Frontal cortex (tissue), 4 donors: ENCODE data around the gene NUP133. TPM values are rescaled to one million over a fixed set of nuclear protein-coding genes. Genes with fewer than 3 reads are reported as not detected.
"Not testable (repeated sequence)": the region's sequence is repeated elsewhere in the genome, so short reads cannot be mapped to it uniquely, and the experiment has no call there.

ENCODE experiments used
- DNase-seq, 2 donors: peaks; one replicate each; pipeline ENCODE4 v3.0.0; 2012; ENCODE audit warnings: low spot score in 2 of 2
- FAIRE-seq: peaks from 2 replicates; lab custom pipeline; 2012; peaks lifted over from hg19 to GRCh38; lab: Jason Lieb, UNC
- small RNA-seq: library from RNA; depleted of rRNA; stranded (forward); fragments of <200 nt; gene quantifications from one replicate; pipeline ENCODE3, GENCODE V24; 2014
- total RNA-seq: library from RNA; depleted of rRNA; stranded (reverse); fragments of >200 nt; gene quantifications from one replicate; pipeline ENCODE4 v1.2.3, GENCODE V29; 2014
- donor health status: control.
- donor health status: control.
- donor health status: control.

NUP133 gene
- total RNA-seq, 1 donor from 2014 or later, result 65.6 TPM

- DNase-seq, FAIRE-seq: not testable (repeated sequence)
Observed at GRCh38 chr1:229394517-229394916, 113.6 kb downstream of the NUP133 start.

DNA sequence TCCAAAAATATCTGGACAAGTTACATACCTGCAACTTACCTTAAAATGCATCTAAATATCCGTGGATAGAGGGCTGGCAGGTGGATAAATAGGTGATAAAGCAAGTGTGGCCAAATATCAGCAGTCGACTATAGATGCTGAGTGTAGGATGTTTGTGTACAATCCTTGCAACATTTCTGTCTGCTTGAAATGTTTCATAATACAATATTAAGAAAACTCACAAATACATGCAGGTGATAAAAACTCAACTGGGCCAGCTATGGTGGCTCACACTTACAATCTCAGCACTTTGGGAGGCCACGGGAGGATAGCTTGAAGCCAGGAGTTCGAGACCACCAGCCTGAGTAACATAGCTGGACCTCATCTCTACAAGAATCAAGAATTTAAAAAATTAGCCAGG lies 115.2 kb downstream of the NUP133 start:
- DNase-seq, result no peak
- no peak for FAIRE-seq

Small RNA genes lying within 50 kb of the gene (small RNA-seq; reads per million reads assigned to genes)
- not detected for gene RN7SKP276
- not detected for gene RNA5SP78
- not detected for gene RNU4-21P

Other genes with a start within 250 kb of the NUP133 start
- gene RAB4A, start 237.2 kb downstream of the NUP133 start, total RNA-seq, result 38.7 TPM
- gene CCSAP, start 165.3 kb downstream of the NUP133 start, total RNA-seq, result 224 TPM
- gene ACTA1, start 74.2 kb downstream of the NUP133 start, total RNA-seq, result 0.41 TPM
- 18.8 TPM for gene ABCB10, start 50.4 kb upstream of the NUP133 start, total RNA-seq
- gene TAF5L, start 117.8 kb upstream of the NUP133 start, total RNA-seq, result 32.2 TPM
- gene URB2, start 117.9 kb upstream of the NUP133 start, total RNA-seq, result 14.7 TPM